GM04503 (cell line): ENCODE measurements around the gene SPSB2.
"Not testable (repeated sequence)": the region's sequence is repeated elsewhere in the genome, so short reads cannot be mapped to it uniquely, and the experiment has no call there.

ENCODE experiments used
- DNase-seq: peaks from one replicate; pipeline ENCODE4 v3.0.0-alpha.2; 2012; ENCODE audit warnings: low read depth

The SPSB2 gene

GRCh38 chr12:6902448-6902847 lies 29.3 kb upstream of the SPSB2 start:
- no peak for DNase-seq

DNA sequence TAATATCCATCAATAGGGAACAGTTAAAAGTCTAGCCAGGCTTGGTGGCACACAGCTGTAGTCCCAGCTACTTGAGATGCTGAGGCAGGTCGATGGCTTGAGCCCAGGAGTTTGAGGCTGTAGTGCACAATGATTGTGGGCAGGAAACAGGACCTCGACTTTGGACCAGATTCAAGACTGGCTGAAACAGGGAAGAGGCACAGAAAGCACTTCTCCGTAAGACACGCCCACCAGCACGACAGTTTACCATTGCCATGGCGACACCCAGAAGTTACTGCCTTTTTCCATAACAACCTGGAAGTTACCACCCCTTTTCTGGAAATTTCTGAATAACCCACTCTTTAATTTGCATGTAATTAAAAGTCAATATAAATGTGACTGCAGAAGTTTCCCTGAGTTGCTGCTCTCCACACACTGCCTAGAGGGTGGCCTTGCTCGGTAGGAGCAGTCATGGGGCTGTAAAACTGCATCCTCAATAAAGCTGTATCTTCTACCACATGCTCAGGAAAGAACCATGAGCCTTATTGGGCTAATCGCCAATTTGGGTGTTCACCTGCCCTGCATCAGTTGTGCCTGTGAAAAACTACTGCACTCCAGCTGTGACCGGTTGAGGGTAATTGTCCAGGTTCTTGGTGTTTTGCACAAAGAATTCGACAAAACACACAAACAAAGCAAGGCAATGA lies 26.9 kb upstream of the SPSB2 start:
- no peak for DNase-seq

DNA sequence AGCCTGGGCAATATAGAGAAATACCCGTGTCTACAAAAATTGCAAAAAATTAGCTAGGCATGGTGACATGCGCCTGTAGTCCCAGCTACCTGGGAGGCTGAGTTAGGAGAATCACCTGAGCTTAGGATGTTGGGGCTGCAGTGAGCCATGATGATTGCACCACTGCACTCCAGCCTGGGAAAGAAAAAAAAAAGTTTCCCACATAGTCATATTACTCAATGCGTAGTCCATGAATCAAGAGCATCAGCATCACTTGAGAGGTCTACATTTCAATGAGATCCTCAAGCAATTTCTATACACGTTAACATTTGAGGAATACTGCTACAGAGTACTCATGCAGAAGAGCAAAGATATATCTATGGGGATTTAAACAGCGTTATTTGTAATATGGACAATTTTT lies 26.3 kb upstream of the SPSB2 start:
- DNase-seq = no peak

DNA sequence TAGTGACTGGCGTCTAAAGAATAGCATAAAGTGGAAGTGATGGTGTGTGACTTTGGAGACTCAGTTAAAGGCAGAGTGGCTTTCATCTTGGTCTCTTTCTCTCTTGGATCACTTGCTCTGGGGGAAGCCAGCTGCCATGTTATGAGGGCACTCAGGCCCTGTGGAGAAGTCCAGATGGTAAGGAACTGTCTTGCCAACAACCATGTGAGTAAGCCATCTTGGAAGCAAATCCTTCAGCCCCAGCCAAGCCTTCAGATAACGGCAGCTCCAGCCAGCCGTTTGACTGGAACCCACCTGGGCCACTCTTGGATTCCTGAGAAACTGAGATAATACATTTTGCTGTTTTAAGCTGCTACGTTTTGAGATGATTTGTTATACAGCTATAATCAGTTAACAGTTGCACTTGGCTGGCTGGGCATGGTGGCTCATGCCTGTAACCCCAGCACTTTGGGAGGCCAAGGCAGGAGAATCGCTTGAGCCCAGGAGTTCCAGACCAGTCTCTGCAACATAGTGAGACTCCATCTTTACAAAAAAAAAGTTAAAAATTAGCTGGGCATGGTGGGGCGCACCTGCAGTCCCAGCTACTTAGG lies 23.8 kb upstream of the SPSB2 start:
- DNase-seq = no peak

DNA sequence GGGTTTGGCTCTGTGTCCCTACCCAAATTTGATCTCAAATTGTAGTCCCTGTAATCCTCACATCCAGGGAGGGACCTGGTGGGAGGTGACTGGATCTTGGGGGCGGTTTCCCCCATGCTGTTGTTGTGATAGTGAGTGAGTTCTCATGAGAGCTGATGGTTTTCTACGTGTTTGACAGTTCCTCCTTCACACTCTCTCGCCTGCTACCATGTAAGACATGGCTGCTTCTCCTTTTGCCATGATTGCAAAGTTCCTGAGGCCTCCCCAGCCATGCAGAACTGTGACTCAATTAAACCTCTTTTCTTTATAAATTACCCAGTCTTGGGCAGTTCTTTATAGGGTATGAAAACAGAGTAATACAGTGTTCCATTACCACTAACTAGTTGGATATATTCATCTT lies 21.2 kb upstream of the SPSB2 start:
- no peak for DNase-seq

DNA sequence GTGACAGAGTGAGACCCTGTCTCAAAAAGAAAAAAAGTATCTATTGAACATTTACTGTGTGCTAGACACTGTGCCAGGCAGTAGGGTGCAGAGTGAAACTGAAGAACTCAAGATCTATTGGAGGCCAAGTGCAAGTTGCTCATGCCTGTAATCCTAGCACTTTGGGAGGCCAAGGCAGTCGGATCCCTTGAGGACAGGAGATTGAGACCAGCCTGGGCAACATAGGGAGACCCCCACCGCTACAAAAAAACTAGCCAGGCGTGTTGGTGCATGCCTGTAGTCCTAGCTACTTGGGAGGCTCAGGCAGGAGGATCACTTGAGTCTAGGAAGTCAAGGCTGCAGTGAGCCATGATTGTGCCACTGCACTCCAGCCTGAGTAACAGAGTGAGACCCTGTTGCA lies 19.6 kb upstream of the SPSB2 start:
- not testable (repeated sequence) for DNase-seq

DNA sequence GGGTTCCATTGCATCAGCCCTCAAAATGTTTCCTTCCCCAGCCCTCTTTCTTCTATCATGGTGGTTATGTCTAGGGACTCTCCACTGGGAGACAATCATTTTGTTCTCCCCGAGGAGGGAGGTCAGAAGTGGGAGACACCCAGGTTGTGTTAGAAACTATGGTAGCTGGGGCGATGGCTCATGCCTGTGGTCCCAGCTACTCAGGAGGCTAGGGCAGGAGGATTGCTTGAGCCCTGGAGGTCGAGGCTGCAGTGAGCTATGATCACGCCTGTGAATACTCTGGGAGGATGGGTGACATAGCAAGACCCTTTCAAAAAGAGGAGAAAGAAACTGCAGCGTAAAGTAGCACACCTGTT lies 18.5 kb upstream of the SPSB2 start:
- no peak for DNase-seq

- peak; percentile 59 for DNase-seq
These were observed 17.9 kb upstream of the SPSB2 start for GRCh38 chr12:6890789-6891645.

DNA sequence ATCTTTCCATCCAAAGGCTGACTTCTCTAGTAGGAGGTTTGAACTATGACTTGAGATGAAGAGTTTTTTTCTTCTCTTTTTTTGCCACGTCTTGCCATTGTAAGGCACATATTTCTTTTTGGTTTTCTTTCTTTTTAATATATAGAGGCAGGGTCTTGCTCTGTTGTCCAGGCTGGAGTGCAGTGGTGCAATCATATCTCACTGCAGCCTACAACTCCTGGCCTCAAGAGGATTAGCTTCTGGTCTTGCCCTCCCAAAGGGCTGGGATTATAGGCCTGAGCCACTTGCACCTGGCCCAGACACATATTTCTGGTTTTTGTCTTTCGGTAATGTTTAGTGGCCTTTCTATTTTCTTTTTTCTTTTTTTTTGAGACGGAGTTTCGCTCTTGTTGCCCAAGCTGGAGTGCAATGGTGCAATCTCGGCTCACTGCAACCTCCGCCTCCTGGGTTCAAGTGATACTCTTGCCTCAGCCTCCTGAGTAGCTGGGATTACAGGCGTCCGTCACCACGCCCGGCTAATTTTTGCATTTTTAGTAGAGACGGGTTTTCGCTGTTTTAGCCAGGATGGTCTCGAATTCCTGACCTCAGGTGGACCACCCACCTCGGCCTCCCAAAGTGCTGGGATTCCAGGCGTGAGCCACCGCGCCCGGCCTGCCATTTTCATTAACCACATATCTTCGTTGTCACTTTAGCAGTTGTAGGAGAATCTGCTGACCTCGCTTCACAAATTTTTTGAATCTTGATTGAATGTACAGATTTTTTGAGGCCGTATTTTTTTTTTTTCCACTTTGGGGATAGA lies 16.9 kb upstream of the SPSB2 start:
- DNase-seq = not testable (repeated sequence)

GRCh38 chr12:6888794-6889193 lies 15.7 kb upstream of the SPSB2 start:
- DNase-seq = not testable (repeated sequence)

GRCh38 chr12:6888360-6888759 lies 15.3 kb upstream of the SPSB2 start:
- DNase-seq = no peak

- DNase-seq = no peak
These were observed 14.4 kb upstream of the SPSB2 start for GRCh38 chr12:6887460-6887859.

DNA sequence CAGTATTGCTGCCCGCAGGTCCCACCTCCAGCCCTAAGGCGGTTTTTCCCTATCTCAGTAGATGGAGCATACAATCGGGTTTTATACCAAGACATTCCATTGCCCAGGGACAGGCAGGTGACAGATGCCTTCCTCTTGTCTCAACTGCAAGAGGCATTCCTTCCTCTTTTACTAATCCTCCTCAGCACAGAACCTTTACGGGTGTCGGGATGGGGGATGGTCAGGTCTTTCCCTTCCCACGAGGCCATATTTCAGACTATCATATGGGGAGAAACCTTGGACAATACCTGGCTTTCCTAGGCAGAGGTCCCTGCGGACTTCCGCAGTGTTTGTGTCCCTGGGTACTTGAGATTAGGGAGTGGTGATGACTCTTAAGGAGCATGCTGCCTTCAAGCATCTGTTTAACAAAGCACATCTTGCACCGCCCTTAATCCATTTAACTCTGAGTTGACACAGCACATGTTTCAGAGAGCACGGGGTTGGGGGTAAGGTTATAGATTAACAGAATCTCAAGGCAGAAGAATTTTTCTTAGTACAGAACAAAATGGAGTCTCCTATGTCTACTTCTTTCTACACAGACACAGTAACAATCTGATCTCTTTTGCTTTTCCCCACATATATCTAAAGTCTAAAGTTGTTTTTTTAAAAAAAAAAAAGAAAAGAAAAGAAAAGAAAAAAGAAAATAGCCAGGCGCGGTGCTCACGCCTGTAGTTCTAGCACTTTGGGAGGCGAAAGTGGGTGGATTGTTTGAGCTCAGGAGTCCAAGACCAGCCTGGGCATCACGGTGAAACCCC lies 13.3 kb upstream of the SPSB2 start:
- not testable (repeated sequence) for DNase-seq

GRCh38 chr12:6884539-6884938 lies 11.4 kb upstream of the SPSB2 start:
- no peak for DNase-seq

DNA sequence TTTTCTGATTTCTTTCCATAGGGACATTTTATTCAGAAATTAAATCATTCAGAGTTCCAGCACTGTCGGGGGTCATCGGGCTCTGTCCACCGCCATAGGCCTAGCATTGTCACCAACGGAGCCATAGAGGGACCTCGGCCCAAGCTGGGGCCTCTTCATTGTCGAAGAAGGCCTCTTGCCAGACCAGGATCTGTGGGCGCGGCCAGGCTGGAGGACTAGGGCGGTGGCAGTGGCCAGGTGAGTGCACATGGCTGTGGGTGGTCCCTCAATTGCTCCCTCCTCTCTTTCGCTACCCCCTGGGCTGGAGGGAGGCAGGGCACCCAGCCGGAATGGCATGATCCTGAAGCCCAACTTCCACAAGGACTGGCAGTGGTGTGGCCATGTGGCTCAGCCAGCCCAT lies 10.6 kb upstream of the SPSB2 start:
- no peak for DNase-seq

DNA sequence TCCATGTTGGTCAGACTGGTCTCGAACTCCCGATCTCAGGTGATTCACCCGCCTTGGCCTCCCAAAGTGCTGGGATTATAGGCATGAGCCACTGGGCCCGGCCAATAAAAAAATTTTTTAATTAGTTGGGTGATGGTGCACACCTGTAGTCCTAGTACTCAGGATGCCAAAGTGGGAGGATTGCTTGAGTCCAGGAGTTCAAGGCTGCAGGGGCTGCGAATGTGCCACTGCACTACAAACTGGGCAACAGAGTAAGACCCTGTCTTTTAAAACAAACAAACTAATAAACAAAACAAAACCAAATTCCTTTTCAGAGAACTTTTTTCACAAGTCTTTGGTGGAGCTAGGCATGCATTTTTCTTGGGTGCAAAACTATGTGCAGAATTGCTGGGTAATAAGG lies 10.1 kb upstream of the SPSB2 start:
- no peak for DNase-seq

GRCh38 chr12:6879824-6880223 lies 6.7 kb upstream of the SPSB2 start:
- DNase-seq = not testable (repeated sequence)

GRCh38 chr12:6874015-6874368 lies 889 bp upstream of the SPSB2 start:
- DNase-seq = not testable (repeated sequence)

DNA sequence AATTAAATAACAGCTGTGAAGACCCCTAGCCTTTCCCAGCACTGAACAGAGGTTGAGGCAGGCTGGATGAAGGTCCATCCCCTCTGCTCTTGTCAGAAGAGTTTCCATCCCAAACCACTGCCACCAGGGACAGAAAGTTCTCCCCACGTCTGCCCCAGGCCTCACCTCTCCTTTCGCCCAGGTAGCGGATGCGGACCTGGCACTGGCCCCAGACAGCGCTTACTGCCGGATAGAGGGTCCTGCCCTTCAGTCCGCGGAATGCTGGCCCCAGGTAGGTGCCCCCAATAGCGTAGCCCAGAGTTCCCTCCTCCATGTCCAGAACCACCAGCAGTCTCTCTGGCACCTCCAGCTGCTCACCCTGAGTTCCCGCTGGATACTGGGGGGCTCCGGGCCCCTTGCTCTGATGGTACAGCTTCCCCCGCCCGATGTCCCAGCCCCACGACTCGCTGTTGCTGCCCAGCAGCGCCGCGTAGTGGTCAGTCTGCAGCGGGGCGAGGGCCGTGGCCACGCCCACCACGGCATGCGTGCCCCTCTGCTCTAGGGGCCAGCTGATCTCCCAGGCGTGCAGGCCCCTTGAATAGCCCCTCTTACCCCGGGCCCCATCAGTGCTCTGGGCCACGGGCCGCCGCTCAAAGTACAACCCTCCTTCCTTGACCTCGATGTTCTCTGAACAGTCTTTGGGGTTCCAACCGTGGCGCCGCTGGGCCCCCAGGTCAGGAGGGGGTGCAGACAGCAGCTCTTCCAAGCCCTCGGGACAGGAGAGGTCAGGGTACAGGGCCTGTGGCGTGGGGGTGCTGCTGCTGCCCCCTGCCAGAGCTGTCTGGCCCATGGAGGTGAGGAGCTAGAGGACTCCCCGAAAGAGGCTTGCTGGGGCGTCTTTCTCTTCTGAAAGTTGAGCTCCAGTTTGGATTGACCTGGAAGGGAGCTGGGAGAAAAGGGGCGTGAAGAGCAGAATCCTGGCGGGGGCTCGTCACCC lies 742 bp downstream of the SPSB2 start:
- no peak for DNase-seq
